CD4-positive, alpha-beta memory T cell (primary cell): ENCODE measurements around the gene PLA2G4D. TPM values are rescaled to one million over a fixed set of nuclear protein-coding genes. Genes with fewer than 3 reads are reported as not detected.

Experiments used
- CTCF ChIA-PET: fragments of 350-600 bp; sonication (Branson Sonifier 250); formaldehyde crosslinking; loops from one replicate; lab custom pipeline; 2021; ENCODE audit warnings: inconsistent platforms; ENCODE audit not compliant: partially characterized antibody; lab: Charles Lee
- POLR2A ChIA-PET: fragments of 350-600 bp; sonication (Branson Sonifier 250); formaldehyde crosslinking; loops from one replicate; lab custom pipeline; 2021; ENCODE audit not compliant: partially characterized antibody; lab: Charles Lee
- DNase-seq, 5 donors: peaks; one replicate each; pipeline versions ENCODE4 v3.0.0 to v3.0.0-alpha.2; 2020 to 2022; ENCODE audit warnings: mixed read lengths in 1 of 5
- H3K27ac ChIP-seq: one replicate; pipeline ENCODE4 v1.7.0; 2013; ENCODE audit warnings: low read depth, low read length
- H3K27me3 ChIP-seq: 2 replicates; pipeline ENCODE4 v1.7.0; 2013; ENCODE audit warnings: mild to moderate bottlenecking, low read length, moderate library complexity; ENCODE audit not compliant: insufficient read depth
- H3K36me3 ChIP-seq: 2 replicates; pipeline ENCODE4 v1.7.0; 2013; ENCODE audit warnings: mild to moderate bottlenecking, low read length, moderate library complexity; ENCODE audit not compliant: insufficient read depth
- H3K4me1 ChIP-seq: 2 replicates; pipeline ENCODE4 v1.7.0; 2013; ENCODE audit warnings: mild to moderate bottlenecking, low read length, moderate library complexity; ENCODE audit not compliant: insufficient read depth
- H3K4me3 ChIP-seq, 2 donors: one replicate each; pipeline ENCODE4 v1.7.0; 2013; ENCODE audit warnings: low read length in 2 of 2, mild to moderate bottlenecking in 1 of 2
- H3K9me3 ChIP-seq, 2 donors: one replicate each; pipeline ENCODE4 v1.7.0; 2013; ENCODE audit warnings: low read length in 2 of 2, control low read depth in 1 of 2; ENCODE audit not compliant: control insufficient read depth in 1 of 2
- H3K27ac Mint-ChIP-seq, 7 donors: one replicate each; pipeline ENCODE4 v1.8.0; 2020 to 2021; ENCODE audit warnings: mixed read lengths in 7 of 7, mild to moderate bottlenecking in 6 of 7, inconsistent platforms in 3 of 7, moderate library complexity in 3 of 7
- H3K27me3 Mint-ChIP-seq, 2 donors: one replicate each; pipeline ENCODE4 v1.8.0; 2020 to 2021; ENCODE audit warnings: mixed read lengths in 2 of 2
- H3K36me3 Mint-ChIP-seq, 2 donors: one replicate each; pipeline ENCODE4 v1.8.0; 2020 to 2021; ENCODE audit warnings: mixed read lengths in 2 of 2, inconsistent platforms in 1 of 2, mild to moderate bottlenecking in 1 of 2
- H3K4me1 Mint-ChIP-seq, 4 donors: one replicate each; pipeline ENCODE4 v1.8.0; 2020 to 2021; ENCODE audit warnings: mixed read lengths in 4 of 4, mild to moderate bottlenecking in 1 of 4
- H3K4me3 Mint-ChIP-seq, 8 donors: one replicate each; pipeline ENCODE4 v1.8.0; 2020 to 2021; ENCODE audit warnings: mixed read lengths in 8 of 8, mild to moderate bottlenecking in 7 of 8, moderate library complexity in 6 of 8, inconsistent platforms in 3 of 8
- H3K9me3 Mint-ChIP-seq, 8 donors: one replicate each; pipeline ENCODE4 v1.8.0; 2020 to 2021; ENCODE audit warnings: mixed read lengths in 8 of 8, mild to moderate bottlenecking in 5 of 8, inconsistent platforms in 3 of 8, moderate library complexity in 1 of 8
- intact Hi-C: fragments of 100-400 bp; cut with micrococcal nuclease; formaldehyde crosslinking; loops from one replicate; pipeline ENCODE4 v1.15.1; 2023
- polyA plus RNA-seq, 2 donors: library from polyadenylated mRNA; unstranded; fragments of 300-500 nt; fragmentation: Illumina TruSeq; gene quantifications; one replicate each; pipeline ENCODE4 v1.2.3, GENCODE V29; 2021
- total RNA-seq, 2 experiments: library from RNA; stranded (reverse); gene quantifications; one replicate each; pipeline ENCODE4 v1.2.3, GENCODE V29; 2021

The PLA2G4D gene
- total and polyA plus RNA-seq, 4 experiments from 2014 or later = not detected

DNA sequence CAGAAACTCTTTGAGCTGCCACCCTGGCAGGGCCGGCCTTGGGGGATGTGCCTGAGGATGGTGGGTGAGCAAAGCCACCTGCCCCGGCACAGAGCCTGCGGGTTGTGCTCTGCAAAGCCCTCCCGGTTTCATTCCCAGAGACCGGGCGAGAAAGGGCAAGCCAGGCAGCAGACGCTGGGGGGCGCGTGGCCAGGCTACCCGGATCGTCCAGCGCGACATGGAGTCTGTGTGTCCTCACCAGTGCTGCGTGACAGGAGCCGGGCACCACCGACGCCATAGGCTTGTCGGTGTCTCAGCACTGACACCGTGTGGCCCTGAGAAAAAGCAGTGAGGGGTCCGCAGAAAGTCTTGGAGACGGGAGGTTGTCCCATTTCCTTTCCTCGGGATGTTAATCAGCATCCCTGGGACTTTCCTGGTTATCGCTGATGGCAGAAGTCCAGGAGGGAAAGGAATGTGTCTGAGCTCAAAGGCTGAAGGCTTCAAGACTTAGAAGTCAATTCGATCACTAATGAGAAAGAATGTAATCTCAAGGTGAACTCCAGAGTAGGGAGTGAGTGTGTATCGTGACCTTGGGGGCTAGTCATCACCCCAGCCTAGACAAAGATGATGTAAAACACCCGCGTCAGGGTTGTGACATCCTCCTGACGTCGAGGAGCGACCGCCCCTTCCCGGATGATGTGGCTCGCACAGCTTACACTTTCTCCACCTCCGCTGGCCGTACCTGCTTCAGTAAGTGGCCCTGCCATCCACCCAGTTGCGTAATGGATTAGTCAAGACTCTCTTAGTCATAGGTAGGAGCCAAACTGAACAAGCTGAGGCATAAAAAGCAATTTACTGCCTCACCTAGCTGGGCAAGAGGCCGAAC lies 37.2 kb downstream of the PLA2G4D start:
- H3K27me3 ChIP-seq = no peaks in the 10 kb centered on the region
- Mint-ChIP-seq H3K4me3 (peak overlapping the region; percentile 18 to 68 (median 62)), H3K27ac (peak overlapping the region; percentile 68 to 91 (median 79)), H3K4me1 (peaks cover 2 to 26% (median 8%) of the 10 kb centered on the region in 4 donors), H3K36me3 (no peaks in the 10 kb centered on the region), H3K9me3 (no peaks in the 10 kb centered on the region), H3K27me3 (peaks cover 14 to 20% of the 10 kb centered on the region in 2 donors)
- no peaks in the 10 kb centered on the region for H3K36me3 ChIP-seq
- no peak overlapping the region for H3K27ac ChIP-seq
- ChIA-PET POLR2A (interaction anchor here (1.3 kb wide), 1 partner anchor 67 kb away, joined by 4 read pairs; no protein-coding TSS in a partner anchor), CTCF (interaction anchor here (1.0 to 3.7 kb wide), 10 partner anchors 14 to 284 kb away, joined by 3 to 21 read pairs (median 4); partner anchors contain the start of gene MAPKBP1)
- no peaks in the 10 kb centered on the region for H3K9me3 ChIP-seq
- peaks cover 13% of the 10 kb centered on the region for H3K4me1 ChIP-seq
- intact Hi-C loops = no loop called here
- H3K4me3 ChIP-seq = peak overlapping the region in 1 of 2 donors; percentile 11
- DNase-seq = peak; percentile 22 to 83 (median 58)

DNA sequence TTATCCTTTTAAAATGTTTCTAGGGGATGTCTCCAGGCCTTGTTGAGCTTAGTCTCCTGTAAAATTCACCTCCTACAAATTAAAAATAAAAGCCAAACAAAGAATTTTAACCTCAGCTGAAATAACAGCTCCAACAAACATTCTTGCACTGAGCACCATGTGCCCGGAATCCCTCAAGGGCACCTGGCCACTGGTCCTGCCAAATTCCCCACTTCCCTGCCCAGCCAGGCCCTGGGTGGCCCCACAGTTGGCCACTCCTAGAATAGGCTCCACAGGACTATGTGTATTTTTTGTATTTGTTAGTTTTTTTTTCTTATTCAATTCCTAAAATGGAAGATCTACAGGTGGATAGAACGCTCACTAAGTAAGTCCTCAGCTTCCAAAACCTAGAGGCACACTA lies 40.4 kb downstream of the PLA2G4D start:
- H3K27me3 Mint-ChIP-seq = peaks cover 14 to 24% of the 10 kb centered on the region in 2 donors
- H3K4me3 Mint-ChIP-seq = no peak overlapping the region
- CTCF ChIA-PET = interaction anchor here (1.7 to 3.7 kb wide), 3 partner anchors 31 to 281 kb away, joined by 4 to 21 read pairs (median 16); partner anchors contain the start of gene MAPKBP1
- intact Hi-C loops = no loop called here
- Histone ChIP-seq H3K27ac (no peak overlapping the region), H3K27me3 (no peaks in the 10 kb centered on the region), H3K4me1 (peaks cover 8% of the 10 kb centered on the region), H3K36me3 (no peaks in the 10 kb centered on the region), H3K9me3 (no peaks in the 10 kb centered on the region), H3K4me3 (no peak overlapping the region)
- H3K27ac Mint-ChIP-seq = no peak overlapping the region
- no peak for DNase-seq
- H3K4me1 Mint-ChIP-seq = peaks cover 0 to 15% (median 6%) of the 10 kb centered on the region in 4 donors
- no peaks in the 10 kb centered on the region for H3K36me3 Mint-ChIP-seq
- POLR2A ChIA-PET = no interaction called here
- no peaks in the 10 kb centered on the region for H3K9me3 Mint-ChIP-seq

DNA sequence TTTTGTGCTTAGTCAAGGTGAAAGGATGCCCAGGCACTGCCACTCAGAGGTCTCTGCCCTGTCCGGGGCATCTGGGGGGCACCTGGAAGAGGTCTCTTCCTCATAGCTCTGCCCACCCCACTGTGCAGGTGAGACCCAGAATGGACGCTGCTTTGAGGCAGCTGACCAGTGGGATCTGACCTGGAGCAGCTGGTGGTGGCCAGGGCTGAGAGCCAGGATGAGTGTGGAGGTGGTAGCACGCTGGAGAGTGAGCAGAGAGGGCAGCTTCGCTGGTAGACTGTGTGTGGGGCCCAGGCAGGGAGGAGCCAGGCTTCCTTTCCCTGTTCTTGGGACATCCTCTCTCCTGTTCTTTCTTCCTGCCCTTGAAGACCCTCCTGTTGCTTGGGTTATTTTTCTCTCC lies 41.4 kb downstream of the PLA2G4D start:
- Mint-ChIP-seq H3K36me3 (no peaks in the 10 kb centered on the region), H3K4me3 (no peak overlapping the region), H3K4me1 (peaks cover 0 to 15% (median 6%) of the 10 kb centered on the region in 4 donors), H3K27ac (no peak overlapping the region), H3K9me3 (no peaks in the 10 kb centered on the region), H3K27me3 (peaks cover 14 to 24% of the 10 kb centered on the region in 2 donors)
- ChIA-PET POLR2A (no interaction called here), CTCF (interaction anchor here (1.7 to 3.6 kb wide), 2 partner anchors 31 to 63 kb away, joined by 4 to 16 read pairs; no protein-coding TSS in a partner anchor)
- Histone ChIP-seq H3K4me1 (peaks cover 8% of the 10 kb centered on the region), H3K36me3 (no peaks in the 10 kb centered on the region), H3K27me3 (no peaks in the 10 kb centered on the region), H3K27ac (no peak overlapping the region), H3K4me3 (no peak overlapping the region), H3K9me3 (no peaks in the 10 kb centered on the region)
- no peak for DNase-seq
- intact Hi-C loops = no loop called here

DNA sequence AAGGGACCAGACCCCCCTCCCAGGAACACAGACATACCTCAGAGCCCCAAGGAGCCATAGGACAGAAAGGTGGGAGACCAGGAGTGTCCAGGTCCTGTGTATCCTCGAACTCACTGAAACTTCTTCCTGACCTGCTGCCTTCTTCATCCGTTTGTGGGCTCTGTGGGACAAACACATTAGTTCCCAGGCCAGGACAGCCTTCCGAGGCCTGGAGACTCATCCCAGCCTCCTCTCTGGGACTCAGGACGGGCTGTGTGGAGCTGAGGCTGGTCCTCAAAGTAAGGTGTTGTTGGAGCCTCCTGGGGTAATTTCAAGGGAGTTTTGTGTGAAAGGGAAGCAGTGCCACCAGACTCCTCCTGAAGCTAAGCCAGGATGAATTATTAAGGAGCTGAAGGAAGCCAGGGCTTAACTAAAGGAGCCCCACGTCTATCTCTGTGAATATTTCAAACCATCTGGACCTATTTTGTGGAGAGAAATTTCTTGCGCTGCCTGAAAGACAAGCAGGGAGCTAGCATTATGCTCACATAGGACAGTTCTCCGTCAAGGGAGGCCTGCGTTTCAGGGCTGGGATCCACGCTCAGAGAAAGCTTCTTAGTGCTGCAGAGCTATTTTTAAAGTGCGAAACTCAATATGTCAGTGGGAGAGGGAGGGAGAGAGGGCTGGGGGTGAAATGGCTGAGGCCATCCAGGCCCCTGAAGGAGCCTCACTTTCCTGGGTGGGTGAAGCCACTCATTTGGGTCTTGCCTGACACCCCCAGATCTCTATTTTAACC lies 43.7 kb downstream of the PLA2G4D start:
- no peak overlapping the region for H3K4me3 Mint-ChIP-seq
- H3K27me3 Mint-ChIP-seq = peaks cover 1 to 7% of the 10 kb centered on the region in 2 donors
- H3K9me3 ChIP-seq = no peaks in the 10 kb centered on the region
- H3K4me3 ChIP-seq = no peak overlapping the region
- intact Hi-C loops = no loop called here
- no peak overlapping the region for H3K27ac ChIP-seq
- ChIA-PET CTCF (no interaction called here), POLR2A (no interaction called here)
- H3K4me1 ChIP-seq = no peaks in the 10 kb centered on the region
- no peaks in the 10 kb centered on the region for H3K36me3 Mint-ChIP-seq
- H3K36me3 ChIP-seq = no peaks in the 10 kb centered on the region
- no peak for DNase-seq
- no peaks in the 10 kb centered on the region for H3K27me3 ChIP-seq
- no peak overlapping the region for H3K27ac Mint-ChIP-seq
- no peaks in the 10 kb centered on the region for H3K4me1 Mint-ChIP-seq
- H3K9me3 Mint-ChIP-seq = no peaks in the 10 kb centered on the region

DNA sequence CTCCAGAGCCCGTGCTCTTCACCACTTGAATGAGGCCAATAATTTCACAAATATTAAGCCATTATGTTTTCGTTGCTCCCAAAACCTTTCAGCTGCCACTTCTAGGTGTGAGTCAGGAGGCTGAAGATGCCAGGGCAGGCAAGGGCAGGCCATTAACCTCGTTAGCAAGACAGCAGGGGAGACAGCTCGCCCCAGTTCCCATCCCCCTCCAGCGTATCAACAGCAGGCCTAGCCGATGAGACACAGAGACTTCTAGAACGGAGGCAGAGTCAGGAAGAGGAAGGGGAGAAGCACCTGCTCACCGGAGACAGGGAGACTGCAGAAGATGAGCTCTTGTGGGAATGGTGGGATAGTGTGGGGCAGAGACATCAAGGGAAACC lies 45.6 kb downstream of the PLA2G4D start:
- H3K4me3 ChIP-seq = no peak overlapping the region
- Mint-ChIP-seq H3K27me3 (peaks cover 0 to 8% of the 10 kb centered on the region in 2 donors), H3K36me3 (no peaks in the 10 kb centered on the region), H3K4me1 (peaks cover 0 to 2% (median 0%) of the 10 kb centered on the region in 4 donors), H3K4me3 (no peak overlapping the region), H3K9me3 (no peaks in the 10 kb centered on the region), H3K27ac (no peak overlapping the region)
- intact Hi-C loops = no loop called here
- no peaks in the 10 kb centered on the region for H3K36me3 ChIP-seq
- CTCF ChIA-PET = interaction anchor here (1.1 to 1.2 kb wide), 2 partner anchors 12 to 14 kb away, joined by 3 read pairs; no protein-coding TSS in a partner anchor
- no peak for DNase-seq
- POLR2A ChIA-PET = no interaction called here
- H3K9me3 ChIP-seq = no peaks in the 10 kb centered on the region
- no peaks in the 10 kb centered on the region for H3K27me3 ChIP-seq
- no peaks in the 10 kb centered on the region for H3K4me1 ChIP-seq
- H3K27ac ChIP-seq = no peak overlapping the region

DNA sequence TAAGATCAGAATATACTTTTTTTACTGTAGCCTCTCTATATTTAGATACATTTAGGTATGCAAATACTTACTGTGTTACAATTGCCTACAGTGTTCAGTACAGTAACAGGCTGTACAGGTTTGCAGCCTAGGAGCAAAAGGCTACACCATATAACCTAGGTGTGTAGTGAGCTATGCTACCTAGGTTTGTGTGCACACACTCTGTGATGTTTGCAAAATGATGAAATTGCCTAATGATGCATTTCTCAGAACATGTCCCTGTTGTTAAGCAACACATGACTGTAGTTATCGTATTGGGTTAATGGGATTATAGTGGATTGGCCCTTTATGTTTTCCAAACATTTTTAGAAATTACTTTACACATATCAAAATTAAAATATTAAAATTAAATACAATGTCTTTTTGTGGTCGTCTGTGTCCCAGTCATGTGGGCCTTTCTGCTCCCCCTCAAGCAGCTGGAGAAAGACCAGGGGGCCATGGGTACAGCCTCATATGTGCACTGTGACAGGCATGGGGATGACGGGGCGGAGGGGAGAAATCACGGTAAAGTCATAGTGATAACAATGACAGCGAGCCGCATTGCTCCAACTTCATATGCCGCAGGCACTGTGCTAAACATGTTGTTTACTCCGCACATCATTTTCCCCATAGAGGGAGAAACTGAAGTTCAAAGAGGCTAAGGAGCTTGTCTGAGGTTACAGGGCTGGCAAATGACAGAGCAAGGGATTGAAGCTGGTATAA lies 46.1 kb downstream of the PLA2G4D start:
- Mint-ChIP-seq H3K4me3 (no peak overlapping the region), H3K36me3 (no peaks in the 10 kb centered on the region), H3K27ac (no peak overlapping the region), H3K9me3 (no peaks in the 10 kb centered on the region), H3K27me3 (peaks cover 0 to 8% of the 10 kb centered on the region in 2 donors), H3K4me1 (peaks cover 0 to 2% (median 0%) of the 10 kb centered on the region in 4 donors)
- H3K9me3 ChIP-seq = no peaks in the 10 kb centered on the region
- intact Hi-C loops = no loop called here
- ChIA-PET CTCF (interaction anchor here (1.1 kb wide), 1 partner anchor 12 kb away, joined by 3 read pairs; no protein-coding TSS in a partner anchor), POLR2A (no interaction called here)
- no peak for DNase-seq
- no peaks in the 10 kb centered on the region for H3K4me1 ChIP-seq
- no peaks in the 10 kb centered on the region for H3K36me3 ChIP-seq
- H3K27ac ChIP-seq = no peak overlapping the region
- no peak overlapping the region for H3K4me3 ChIP-seq
- no peaks in the 10 kb centered on the region for H3K27me3 ChIP-seq
